GM19328 (cell line): ENCODE data around the gene SAMD8.
A peak's percentile ranks its signal among the peaks of the same experiment; 100 is the strongest.

Experiments
- ATAC-seq: cut with Tn5 transposase; IDR thresholded peaks from one replicate; pipeline ENCODE4 v1.9.1; 2021; ENCODE audit warnings: mild to moderate bottlenecking, moderate library complexity; ENCODE audit not compliant: unreplicated experiment

Gene SAMD8

DNA sequence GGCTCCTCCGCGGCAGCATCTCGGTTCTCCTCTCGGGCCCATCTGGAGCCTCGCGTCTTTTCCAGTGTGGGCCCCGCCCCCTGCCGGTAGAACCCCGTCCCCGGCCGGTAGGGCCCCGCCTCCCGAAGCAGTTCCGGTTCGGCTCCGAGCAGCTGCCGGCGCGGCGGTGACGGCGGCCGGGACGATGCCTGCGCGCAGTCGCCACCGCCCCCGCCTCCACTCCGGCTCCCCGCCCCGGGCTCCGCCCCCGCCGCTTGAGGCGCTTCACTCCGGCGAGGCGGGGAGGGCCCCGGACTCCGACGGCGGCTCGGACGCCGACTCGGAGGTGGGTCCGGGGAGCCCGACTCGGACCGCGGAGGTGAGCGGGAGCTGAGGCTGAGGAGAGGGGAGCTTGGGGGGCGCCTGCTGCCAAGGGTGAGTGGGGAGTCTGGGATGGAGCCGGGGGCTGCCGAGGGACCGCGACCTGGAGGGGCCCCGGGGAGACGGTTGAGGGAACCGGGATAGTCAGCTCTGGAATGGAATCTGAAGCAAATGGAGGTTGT, at the start of gene SAMD8:
Gene SAMD8 (plus strand): TSS at position 292 of the 542 bp plus-strand sequence. CDS start 38,873 bp downstream, outside the sequence.
- ATAC-seq: peak; percentile 72

DNA sequence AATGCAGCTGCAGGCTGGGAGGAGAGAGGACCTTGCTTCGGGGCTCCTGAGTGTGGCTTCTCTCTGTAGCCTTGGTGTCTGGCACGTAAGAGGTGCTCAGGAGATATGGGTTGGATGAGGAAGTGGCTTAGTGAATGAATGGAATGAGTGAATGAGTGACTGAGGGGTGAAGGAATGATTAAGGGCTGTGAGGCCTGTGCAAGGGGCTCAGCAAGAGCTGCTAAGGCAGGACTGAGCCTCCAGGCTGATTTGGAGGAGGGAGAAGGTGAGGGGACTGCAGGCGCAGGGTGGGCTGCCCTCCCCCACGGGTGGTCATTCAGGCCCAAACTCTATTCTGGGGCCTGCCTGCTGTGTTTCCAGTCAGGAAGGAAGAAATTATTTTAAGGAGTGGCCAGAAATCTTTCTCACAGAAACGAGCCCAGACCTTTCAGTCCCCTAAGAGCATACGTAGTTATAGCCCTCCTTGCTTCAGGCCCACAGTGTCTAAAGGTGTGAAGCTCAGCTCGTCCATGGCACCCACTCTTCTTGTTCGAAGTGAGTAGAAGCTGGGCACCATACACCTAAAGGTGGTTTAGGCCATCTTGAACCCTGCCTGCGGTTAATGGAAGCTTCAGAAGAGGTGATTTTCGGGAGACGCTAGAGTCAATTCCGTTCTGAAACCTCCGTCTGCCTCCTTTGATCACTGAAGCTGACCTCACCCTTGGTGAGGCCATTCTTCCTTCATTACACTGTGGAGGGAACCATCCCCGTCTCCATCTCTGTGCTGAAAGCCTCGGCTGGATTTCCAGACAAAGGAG, 49.5 kb upstream of the SAMD8 start:
- ATAC-seq: no peak

DNA sequence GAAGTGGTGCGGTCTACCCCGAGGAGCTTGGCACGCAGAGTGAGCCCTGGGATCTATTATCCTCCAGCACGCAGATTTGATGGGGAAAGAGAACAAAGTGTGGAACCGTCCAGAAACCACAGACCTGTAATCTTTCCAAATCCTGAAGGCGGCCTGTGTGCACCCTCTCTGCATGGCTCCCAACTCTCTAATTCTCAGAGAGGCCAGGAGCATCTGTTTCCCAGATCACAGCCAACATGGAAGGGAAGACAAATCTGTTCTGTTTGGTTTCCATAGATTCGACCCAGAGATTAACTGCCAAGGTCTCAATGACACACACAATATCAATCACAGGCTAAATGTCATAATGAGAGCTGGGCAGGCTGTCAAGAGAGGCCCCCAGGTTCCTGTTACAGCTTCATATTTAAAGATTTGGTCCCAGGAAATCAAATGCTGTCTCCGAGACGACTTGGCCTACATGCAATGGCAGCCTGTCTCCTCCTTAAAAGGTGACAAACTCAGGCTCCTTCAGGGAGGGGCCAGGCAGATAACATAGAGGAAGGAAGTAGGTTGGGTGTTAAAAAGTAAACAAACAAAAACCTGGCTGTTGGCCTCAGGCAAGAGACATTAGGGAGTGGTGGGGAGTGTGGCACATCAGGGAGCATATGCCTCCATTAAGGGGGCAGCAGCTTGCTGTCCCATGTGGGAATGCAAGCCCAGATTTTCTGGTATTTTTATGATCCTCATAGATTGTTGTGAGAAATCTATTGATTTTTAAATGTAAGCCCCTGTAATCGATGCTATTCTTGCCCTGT, 48.8 kb upstream of the SAMD8 start:
- no peak for ATAC-seq

DNA sequence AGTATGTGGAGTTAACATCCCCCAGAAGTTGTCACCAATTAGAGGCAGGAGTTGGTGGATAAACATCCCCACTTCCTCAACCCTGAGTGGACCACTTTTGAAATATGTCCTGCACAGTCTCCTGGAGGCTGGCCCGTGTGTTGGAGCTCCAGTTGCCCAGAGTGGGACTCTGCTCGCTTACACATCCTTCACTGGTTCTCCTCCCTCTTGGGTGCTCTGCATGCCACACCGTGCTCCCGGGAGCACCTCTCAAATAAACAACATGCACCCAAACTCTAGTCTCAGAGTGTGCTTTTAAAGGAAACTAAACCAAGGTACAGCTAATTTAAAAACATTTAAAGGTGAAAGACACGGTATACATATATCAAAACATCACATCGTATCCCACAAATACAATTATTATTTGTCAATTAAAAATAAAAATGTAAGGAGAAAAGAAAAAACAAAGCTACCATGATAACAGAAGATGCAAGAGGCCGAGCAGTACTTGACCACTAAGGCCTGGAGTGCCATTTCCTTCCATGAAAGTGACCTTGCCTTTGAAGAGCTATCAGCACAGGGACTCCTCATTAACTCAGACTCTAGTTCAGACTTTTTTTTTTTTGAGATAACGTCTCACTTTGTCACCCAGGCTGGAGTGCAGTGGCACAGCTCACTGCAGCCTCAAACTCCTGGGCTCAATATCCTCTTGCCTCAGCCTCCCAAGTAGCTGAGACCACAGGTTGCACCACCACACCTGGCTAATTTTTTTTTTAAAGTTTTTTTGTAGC, 47.8 kb upstream of the SAMD8 start:
- no peak for ATAC-seq

DNA sequence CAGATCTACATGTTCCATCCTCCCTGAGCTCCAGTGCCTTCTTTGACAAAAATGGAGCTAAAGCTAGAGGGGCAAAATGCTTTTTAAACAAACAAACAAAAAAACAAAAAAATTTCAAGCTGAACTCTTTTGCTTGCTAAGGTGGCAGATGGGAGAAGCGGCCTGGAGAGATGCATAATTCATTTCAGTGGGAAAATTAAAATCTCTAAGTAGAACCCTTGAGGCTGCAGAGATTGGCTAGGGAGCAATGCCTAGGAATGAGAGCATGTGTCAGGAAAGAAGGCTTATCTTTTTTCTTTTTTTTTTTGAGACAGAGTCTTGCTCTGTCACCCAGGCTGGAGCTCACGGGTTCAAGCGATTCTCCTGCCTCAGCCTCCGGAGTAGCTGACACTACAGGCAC, 46.4 kb upstream of the SAMD8 start:
- ATAC-seq: no peak

- no peak for ATAC-seq
Measured at GRCh38 chr10:75066271-75066670, 45.2 kb upstream of the SAMD8 start.

GRCh38 chr10:75067272-75067671, 44.2 kb upstream of the SAMD8 start:
- no peak for ATAC-seq

DNA sequence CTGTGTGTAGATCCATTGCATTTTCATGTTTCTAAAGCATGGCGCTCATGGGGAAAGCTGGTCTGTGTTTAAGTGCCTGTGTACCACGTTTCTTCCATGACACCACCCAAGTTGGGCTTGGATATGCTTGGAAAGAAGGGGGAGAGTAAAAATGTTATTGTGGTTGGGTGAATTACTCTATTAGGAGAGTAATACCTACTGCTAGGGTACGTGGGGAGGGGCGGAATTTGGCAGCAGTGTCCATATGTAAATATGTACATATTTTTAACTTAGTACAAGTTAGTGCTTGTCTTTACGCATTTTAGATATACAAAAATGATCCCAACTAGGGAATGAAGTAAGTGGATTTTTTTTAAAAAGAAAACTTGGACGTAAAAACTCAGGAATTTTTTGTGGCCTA, 42.9 kb upstream of the SAMD8 start:
- ATAC-seq: no peak

GRCh38 chr10:75070476-75070875, 41.0 kb upstream of the SAMD8 start:
- ATAC-seq: no peak

- ATAC-seq: no peak
Measured at GRCh38 chr10:75070961-75071428, 40.5 kb upstream of the SAMD8 start.

- no peak for ATAC-seq
Measured at GRCh38 chr10:75071756-75072155, 39.7 kb upstream of the SAMD8 start.

- no peak for ATAC-seq
Measured at GRCh38 chr10:75072727-75073126, 38.7 kb upstream of the SAMD8 start.

GRCh38 chr10:75073442-75073841, 38.0 kb upstream of the SAMD8 start:
- ATAC-seq: no peak

GRCh38 chr10:75074711-75075445, 36.6 kb upstream of the SAMD8 start:
- ATAC-seq: no peak

DNA sequence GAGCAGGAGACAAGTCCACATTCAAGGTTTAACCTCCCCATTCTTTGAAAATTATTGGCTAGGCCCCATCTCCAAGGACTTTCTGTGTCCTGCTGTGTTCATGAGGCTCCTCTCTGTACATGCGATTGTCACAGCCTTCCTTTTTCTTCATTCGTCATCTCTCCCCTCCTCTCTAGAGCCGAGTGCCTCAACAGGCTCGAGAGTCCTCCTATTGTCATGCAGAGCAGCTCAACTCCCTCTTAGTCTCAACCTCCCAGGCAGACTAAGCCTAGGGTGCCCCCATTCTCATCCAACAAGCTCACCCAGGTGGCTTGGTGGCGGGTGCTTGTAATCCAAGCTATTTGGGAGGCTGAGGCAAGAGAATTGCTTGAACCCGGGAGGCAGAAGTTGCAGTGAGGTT, 35.1 kb upstream of the SAMD8 start:
- ATAC-seq: no peak

DNA sequence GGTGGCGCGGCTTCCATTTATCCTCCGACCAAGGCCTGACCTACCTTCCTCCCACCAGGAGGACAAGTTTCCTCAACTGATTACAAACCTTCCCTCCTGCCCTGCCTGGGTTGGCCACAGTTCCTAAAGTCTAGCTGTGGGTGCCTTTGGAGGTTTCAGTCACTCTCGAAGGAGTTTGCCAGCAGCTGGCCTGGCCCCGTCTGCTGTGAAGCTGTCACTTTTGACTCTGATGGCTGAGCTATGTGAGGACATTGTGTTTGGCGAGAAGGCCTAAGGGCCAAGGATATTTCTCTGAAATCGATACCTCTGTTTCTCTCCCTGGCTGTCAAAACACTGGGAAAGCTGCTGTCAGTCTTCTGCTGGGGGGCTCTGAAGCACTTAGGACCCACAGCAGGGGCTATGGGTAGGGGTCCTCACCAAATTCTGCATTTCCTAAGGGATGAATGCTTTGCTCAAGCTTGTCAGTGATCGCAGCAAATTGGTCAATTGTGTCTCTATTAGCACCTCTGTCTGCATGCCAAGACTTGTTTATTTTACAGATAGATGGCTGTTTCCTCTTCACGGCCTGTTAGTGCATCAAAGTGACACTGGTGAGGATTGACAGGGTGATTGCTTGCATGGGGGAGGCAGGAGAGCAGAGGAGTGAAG, 31.9 kb upstream of the SAMD8 start:
- ATAC-seq: no peak

DNA sequence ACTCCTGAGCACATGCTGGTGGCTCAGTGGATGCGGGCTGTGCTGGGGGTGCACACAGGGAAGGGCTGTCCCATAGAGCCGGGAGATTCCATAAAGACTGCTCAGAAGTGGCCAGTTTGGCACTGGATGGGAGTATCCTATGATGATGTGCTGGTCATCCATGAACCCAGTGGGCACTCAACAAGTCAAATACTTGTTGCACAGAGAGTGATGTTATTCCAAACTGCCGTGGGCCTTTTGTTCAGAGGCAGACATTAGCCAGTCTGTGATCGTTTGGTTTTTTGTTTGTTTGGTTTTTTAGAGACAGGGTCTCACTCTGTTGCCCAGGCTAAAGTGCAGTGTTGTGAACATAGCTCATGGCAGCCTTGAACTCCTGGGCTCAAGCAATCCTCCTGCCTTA, 30.9 kb upstream of the SAMD8 start:
- no peak for ATAC-seq

DNA sequence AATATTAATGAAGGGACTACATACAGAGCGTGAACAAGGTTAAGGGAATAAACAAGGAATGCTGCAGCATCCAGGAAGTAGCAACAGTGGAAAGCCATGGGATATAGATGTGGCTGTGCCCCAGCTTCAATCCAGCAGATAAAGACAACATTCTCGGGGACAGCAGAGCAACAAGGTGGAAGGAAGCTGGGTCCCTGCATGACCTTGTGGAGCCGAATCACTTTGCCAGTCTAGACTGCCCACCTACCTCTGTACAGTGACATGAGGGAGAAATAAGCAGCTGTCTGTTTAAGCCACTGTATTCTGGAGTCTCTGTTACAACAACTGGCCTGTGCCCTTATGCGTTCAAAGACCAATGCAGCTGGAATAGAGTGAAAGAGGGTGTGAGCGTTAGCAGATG, 30.1 kb upstream of the SAMD8 start:
- ATAC-seq: no peak

DNA sequence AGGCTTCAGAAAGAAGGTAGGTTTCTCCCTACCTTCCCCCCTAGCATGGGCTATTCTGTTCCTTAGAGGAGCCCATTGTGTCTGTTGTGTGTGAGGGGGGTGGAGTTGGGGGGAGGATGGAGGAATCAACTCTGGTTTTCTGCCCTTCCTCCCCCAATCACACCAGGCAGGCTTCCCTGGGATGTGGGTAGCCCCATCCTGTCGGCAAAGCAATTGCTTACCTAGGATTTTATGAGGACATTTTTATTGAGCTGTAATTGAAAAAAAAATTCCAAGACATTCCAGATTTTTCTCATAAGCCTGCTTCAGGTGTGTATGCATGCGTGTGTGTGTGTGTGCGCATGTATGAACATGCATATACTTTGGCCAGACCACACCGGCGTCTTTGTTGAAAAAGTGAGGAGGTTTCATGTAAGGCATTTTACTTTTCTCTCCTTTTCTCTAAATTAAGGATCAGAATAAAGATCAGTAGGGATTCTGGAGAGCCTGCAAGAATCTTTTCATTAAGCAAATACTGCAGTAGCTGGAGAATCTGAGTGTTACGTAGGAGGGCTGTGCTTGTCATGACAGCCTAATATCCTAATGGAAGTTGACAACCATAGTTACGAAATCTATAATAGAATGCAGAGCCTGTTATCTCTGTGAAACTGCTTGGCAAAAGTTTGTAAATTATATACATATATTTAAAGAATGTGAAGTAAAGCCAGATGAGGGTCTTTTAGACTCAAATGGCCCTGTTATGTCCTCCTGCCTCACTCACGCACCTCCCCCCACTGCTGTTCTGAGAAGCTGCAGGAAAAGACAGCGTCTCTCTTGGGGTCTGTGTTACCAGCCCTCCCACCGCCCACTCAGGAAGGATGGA, 27.3 kb upstream of the SAMD8 start:
- no peak for ATAC-seq
